Glomerular endothelial cell (primary cell): ENCODE data around the gene SPAG16. TPM values are rescaled to one million over a fixed set of nuclear protein-coding genes. Genes with fewer than 3 reads are reported as not detected.
"Not testable (repeated sequence)": the region's sequence is repeated elsewhere in the genome, so short reads cannot be mapped to it uniquely, and the experiment has no call there.

Source experiments
- DNase-seq: peaks from one replicate; pipeline ENCODE4 v3.0.0-alpha.2; 2011; ENCODE audit warnings: low read depth, low spot score; ENCODE audit errors: extremely low read depth
- total RNA-seq: library from RNA; depleted of rRNA; stranded (reverse); fragments of >200 nt; gene quantifications from 2 replicates; pipeline ENCODE4 v1.2.3, GENCODE V29; 2015

Gene SPAG16
- total RNA-seq, 1 donor from 2014 or later: 13.8 TPM

GRCh38 chr2:213688133-213688532 lies 403.9 kb downstream of the SPAG16 start:
- DNase-seq: no peak

- DNase-seq: not testable (repeated sequence)
Measured at GRCh38 chr2:213688825-213689224, 404.6 kb downstream of the SPAG16 start.

- no peak for DNase-seq
Measured at GRCh38 chr2:213689585-213689984, 405.3 kb downstream of the SPAG16 start.

GRCh38 chr2:213691351-213691750 lies 407.1 kb downstream of the SPAG16 start:
- DNase-seq: no peak

GRCh38 chr2:213696442-213696841 lies 412.2 kb downstream of the SPAG16 start:
- no peak for DNase-seq

GRCh38 chr2:213701365-213701764 lies 417.1 kb downstream of the SPAG16 start:
- DNase-seq: not testable (repeated sequence)

- DNase-seq: no peak
Measured at GRCh38 chr2:213703406-213704098, 419.3 kb downstream of the SPAG16 start.

- no peak for DNase-seq
Measured at GRCh38 chr2:213710164-213710563, 425.9 kb downstream of the SPAG16 start.

GRCh38 chr2:213718411-213718810 lies 434.1 kb downstream of the SPAG16 start:
- not testable (repeated sequence) for DNase-seq

- no peak for DNase-seq
Measured at GRCh38 chr2:213722565-213722964, 438.3 kb downstream of the SPAG16 start.

GRCh38 chr2:213723041-213723560 lies 438.8 kb downstream of the SPAG16 start:
- no peak for DNase-seq

- DNase-seq: no peak
Measured at GRCh38 chr2:213723707-213724106, 439.4 kb downstream of the SPAG16 start.

GRCh38 chr2:213726101-213726500 lies 441.8 kb downstream of the SPAG16 start:
- no peak for DNase-seq

GRCh38 chr2:213733893-213734292 lies 449.6 kb downstream of the SPAG16 start:
- no peak for DNase-seq

- no peak for DNase-seq
Measured at GRCh38 chr2:213740453-213740852, 456.2 kb downstream of the SPAG16 start.

- DNase-seq: no peak
Measured at GRCh38 chr2:213751446-213751845, 467.2 kb downstream of the SPAG16 start.

- no peak for DNase-seq
Measured at GRCh38 chr2:213752575-213752974, 468.3 kb downstream of the SPAG16 start.

GRCh38 chr2:213757525-213757924 lies 473.3 kb downstream of the SPAG16 start:
- DNase-seq: no peak

GRCh38 chr2:213763354-213763753 lies 479.1 kb downstream of the SPAG16 start:
- DNase-seq: no peak

GRCh38 chr2:213763963-213764362 lies 479.7 kb downstream of the SPAG16 start:
- DNase-seq: no peak

GRCh38 chr2:213764849-213765248 lies 480.6 kb downstream of the SPAG16 start:
- no peak for DNase-seq

- no peak for DNase-seq
Measured at GRCh38 chr2:213766062-213766461, 481.8 kb downstream of the SPAG16 start.

GRCh38 chr2:213766465-213766901 lies 482.2 kb downstream of the SPAG16 start:
- DNase-seq: no peak
